Adipose tissue (tissue), 3 donors: ENCODE data around the gene BTBD7. TPM values are rescaled to one million over a fixed set of nuclear protein-coding genes. Genes with fewer than 3 reads are reported as not detected.

Source experiments
- H3K27ac ChIP-seq: one replicate; pipeline ENCODE4 v1.5.1; 2013; ENCODE audit warnings: low read depth, low read length
- WGBS, 3 donors: extraction: QIAGEN DNeasy Blood & Tissue Kit; methylation state at CpG; one replicate each; pipeline ENCODE4 v1.1.7; 2013; 5-methylcytosine and 5-hydroxymethylcytosine counted together
- polyA plus RNA-seq, 3 donors: library from polyadenylated mRNA; stranded (reverse); fragments of 200-250 nt; gene quantifications; one replicate each; pipeline ENCODE4 v1.2.3, GENCODE V29; 2013
- donor health status: healthy with polysubstance abuse.
- donor health status: Bipolar disorder and iron deficiency.
- donor health status: healthy.

Gene BTBD7
- polyA plus RNA-seq, 3 donors = 4.4 to 10.0 (median 7.9) TPM

DNA sequence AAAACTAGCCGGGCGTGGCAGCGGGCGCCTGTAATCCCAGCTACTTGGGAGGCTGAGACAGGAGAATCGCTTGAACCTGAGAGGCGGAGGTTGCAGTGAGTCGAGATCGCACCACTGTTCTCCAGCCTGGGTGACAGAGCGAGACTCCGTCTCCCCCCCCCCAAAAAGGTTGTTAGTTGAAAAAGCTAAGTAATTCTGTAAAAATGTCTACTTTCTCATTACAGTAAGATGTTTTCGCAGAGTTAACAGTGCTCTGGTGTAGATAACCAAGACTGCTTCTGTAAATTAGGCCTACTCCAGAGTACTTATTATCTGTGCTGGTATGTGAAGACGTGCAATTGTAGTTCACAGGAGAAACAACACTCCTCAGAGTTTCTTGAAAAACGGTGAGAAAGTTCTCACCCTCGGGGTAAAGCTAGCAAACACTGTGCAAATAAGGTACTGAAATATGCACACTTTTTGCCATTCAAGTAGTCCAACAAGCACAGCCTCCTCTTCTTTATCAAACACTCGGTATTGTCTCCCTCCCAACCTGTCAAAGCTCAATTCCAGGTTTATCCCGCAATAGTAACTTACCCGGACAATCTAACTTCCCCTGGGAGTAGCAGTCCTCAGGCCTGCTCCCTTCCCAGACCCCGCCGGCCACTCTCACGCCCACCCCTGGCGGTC, 974 bp downstream of the BTBD7 start:
- no peak overlapping the region for H3K27ac ChIP-seq
- 26 to 27% (median 26%) methylated on average over 21 of the region's 21 CpGs for WGBS, 3 donors

DNA sequence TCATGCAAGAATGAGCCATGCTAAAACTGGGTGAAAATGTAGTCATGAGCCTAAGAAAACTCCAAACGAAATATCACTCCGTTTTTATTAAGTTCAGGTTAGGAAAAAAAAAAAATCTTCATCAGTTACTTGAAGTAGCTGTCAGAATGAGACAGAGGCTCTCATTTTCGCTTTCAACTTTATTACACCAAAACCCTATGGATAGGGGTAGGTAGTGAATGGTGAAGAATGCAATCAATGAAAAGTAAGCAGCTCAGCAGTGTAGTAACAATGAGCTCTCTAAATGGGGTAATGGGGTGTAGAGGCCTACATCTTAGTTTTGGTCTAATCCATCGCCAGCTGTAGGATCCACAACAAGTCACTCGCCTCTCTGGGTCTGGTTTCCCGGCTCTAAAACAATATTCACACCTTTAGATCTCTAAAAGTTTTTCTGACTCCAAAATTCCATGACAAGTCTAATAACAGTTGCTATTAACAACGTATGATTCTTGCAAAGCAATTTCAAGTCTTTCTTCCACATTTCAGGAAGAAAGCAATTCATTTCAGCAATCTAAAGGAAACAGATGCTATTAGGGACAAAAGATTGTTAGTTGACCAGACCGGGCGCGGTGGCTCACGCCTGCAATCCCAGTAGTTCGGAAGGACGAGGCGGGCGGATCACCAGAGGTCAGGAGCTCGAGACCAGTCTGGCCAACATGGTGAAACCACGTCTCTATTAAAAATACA, 1.7 kb downstream of the BTBD7 start:
- 37 to 47% (median 40%) methylated on average over 17 of the region's 17 CpGs for whole genome bisulfite sequencing, 3 donors
- H3K27ac ChIP-seq = no peak overlapping the region

DNA sequence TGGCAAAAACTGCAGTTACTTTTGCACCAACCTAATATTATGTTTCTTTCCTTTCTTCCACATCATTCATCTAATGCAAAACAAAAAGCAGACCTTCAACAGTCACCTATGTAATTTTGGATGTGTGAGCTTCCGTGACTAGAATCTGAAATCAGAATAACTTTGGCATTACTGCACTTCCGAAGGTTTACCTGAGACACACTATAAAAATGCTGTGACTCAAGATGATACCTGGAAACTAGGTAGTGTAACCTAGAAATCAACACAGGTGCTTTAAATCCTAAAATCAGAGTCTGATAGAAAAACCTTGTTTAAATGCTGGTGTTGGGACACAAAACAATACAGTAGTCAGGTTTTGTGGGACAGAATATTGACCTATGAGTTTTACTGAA, 2.2 kb downstream of the BTBD7 start:
- WGBS, 3 donors = 69 to 96% (median 94%) methylated on average over 2 of the region's 2 CpGs
- no peak overlapping the region for H3K27ac ChIP-seq

DNA sequence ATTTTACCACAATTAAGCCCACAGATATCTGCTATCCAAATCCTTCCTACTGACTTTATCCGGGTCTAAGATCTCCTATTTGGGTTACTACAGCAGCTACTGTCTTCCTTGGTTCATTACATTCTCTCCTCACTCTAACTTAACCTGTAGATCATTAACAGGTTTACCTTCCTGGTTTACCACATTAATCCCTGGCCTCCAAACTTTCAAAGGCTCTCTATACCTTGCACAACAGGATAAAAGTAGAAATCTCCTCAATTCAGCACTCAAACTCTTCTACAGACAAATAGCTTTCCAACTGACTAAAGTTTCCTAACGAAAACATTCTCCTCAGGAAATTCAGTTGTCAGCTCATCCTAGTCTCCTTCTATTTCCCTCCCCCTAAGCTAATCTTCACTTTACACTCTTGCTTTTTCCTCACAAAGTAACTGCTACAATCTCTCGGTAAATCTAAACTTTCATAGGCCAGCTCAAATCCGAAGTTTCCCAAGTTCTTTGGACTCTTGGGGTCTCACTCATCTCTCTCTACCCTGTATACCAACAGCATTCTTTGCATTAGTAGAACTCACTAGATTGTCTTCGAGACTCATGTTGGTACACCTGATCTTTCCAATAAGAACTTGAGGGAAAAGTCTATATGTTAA, 2.7 kb downstream of the BTBD7 start:
- 29 to 81% (median 74%) methylated on average over 5 of the region's 5 CpGs for WGBS, 3 donors
- no peak overlapping the region for H3K27ac ChIP-seq

DNA sequence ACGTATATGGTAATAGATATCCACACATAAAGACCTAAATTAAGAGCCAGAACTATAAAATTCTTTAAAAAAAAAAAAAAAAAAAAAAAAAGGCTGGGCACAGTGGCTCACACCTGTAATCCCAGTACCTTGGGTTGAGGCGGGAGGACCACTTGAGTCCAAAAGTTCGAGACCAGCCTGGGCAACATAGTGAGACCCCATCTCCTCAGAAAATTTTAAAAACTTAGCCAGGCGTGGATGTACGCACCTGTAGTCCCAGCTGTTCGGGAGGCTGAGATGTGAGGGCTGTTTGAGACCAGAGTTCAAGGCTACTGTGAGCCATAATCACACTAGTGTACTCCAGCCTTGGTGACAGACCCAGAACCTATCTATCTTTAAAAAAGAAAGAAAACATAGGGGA, 4.3 kb downstream of the BTBD7 start:
- WGBS, 3 donors = 80 to 96% (median 96%) methylated on average over 6 of the region's 6 CpGs
- no peak overlapping the region for H3K27ac ChIP-seq

DNA sequence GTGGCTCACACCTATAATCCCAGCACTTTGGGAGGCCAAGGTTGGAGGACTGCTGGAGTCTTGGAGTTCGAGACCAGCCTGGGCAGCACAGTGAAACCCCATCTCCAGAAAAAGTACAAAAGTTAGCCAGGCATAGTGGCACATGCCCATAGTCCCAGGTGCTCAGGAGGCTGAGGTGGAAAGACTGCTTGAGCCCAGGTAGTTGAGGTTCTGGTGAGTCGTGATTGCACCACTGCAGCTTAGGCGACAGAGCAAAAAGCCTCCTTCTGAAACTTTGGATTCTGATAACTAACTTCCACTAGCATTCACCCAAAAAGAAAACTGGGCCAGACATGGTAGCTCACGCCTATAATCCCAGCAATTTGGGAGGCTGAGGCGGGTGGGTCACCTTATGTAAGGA, 6.6 kb downstream of the BTBD7 start:
- no peak overlapping the region for H3K27ac ChIP-seq
- 96 to 98% (median 98%) methylated on average over 5 of the region's 5 CpGs for WGBS, 3 donors

DNA sequence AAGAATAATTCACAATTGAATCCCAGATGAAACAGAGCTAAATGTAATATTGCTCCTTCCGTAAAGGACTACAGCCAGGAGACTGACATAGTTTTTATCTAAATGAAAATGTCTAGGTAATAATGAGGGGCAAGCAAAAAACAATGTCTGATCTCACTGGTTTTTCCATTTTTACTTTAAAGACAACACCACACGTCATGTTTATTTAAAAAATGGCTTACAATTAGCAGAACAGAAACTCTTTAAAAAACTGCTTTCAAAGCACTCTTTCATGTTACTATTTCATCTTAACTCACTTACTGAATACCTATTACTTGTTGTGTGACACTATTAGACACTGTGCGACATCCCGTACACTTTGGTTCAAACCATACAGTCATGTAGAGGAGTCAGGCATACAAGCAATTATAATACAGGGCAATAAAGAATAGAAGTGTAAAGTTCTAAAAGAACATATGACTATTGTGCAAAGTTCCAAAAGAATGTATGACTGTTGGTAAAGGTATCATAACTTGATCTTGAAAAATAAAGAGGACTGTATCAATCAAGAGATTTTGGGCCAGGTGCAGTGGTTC, 9.1 kb downstream of the BTBD7 start:
- no peak overlapping the region for H3K27ac ChIP-seq
- 95 to 96% (median 96%) methylated on average over 4 of the region's 4 CpGs for WGBS, 3 donors

DNA sequence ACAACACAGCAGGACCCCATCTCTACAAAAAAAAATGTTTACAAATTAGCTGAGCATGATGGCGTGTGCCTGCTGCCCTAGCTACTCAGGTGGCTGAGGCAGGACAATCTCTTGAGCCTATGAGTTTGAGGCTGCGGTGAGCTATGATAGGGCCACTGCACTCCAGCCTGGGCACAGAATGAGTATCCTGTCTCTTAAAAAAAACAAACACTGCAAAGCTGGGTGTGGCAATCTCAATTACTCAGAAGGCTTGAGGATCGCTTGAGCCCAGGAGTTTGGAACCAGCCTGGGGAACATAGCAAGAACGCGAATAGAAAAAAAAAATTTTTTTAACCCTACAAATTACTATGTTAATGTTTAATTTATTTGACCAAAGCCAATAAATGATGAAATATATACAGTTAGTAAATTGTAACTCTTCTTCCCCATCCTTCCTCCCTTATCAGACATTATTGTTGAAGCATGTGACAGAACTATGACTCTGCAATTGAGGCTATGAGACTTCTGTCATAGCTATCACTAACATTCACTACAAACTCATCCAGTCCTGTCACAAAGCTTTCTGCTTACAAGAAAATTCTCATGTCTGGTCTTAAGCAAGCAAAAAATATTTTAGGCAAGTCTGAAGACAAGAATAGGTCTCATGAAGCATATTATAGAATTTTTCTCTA, 9.8 kb downstream of the BTBD7 start:
- no peak overlapping the region for H3K27ac ChIP-seq
- 91 to 98% (median 94%) methylated on average over 5 of the region's 5 CpGs for WGBS, 3 donors

DNA sequence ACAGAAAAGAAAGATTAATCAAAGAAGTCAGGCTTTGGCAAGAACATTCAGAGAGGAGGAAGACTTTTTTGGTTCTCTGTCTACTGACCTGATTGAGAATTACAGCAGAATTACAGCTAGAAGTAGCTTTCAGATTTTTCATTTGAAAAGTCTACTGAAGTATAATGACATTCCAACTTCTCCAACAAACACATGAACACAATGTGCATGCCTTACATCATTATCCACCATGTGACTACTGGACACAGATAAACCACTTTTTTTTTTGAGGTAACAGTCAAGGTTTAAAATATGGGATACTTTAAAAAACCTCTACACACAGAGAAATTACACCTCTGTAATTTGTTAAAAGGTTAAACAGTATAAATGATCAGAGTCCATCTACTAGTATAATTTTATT, 12.3 kb downstream of the BTBD7 start:
- H3K27ac ChIP-seq = no peak overlapping the region

DNA sequence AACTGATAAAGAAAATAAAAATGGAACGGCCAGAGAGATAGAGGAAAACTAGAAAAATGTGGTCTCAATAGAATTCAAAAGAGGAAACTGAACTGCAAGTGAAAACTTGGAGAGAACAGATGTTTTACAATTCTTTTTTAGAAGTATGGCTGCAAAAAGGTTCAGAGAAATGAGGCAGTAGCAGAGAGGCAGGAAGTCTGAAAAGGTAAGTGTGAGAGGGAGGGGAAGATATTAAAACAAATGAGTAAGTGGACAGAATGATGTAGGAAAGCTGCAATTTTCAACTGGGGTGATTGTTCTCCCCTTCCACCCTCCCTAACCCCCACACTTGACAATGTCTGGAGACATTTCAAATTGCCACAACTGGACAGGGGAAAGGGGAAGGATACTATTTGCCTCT, 12.9 kb downstream of the BTBD7 start:
- 31 to 57% (median 51%) methylated on average over 1 of the region's 1 CpG for WGBS, 3 donors
- H3K27ac ChIP-seq = no peak overlapping the region

DNA sequence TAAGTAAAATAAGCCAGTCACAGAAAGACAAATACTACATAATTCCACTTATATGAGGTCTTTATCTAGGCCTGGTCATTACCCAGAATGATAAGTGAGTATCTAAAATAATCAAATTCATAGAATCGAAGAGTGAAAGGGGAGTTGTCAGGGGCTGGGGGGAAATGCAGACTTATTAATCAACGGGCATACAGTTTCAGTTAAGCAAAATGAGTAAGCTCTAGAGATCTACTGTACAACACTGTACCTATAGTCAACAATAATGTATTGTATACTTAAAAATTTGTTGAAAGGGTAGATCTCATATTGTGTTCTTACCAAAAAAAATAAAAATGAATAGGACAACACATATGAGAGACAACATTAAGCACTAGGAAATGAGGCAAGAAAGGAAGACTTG, 13.3 kb downstream of the BTBD7 start:
- 80 to 92% (median 84%) methylated on average over 2 of the region's 2 CpGs for WGBS, 3 donors

DNA sequence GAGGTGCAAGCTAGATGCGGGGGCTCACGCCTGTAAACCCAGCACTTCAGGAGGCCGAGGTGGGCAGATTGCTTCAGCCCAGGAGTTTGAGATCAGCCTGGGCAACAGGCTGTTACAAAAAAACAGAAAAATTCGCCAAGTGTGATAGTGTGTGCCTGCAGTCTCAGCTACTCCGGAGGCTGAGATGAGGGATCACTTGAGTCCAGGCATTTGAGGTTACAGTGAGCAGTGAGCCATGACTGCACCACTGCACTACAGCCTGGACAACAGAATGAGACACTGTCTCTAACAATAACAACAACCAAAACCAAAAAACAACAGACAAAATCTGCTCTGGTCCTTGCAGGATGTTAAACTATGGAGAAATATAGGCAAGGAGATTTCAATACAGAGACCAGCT, 13.9 kb downstream of the BTBD7 start:
- WGBS, 3 donors = 79 to 91% (median 80%) methylated on average over 5 of the region's 5 CpGs
- H3K27ac ChIP-seq = no peak overlapping the region

More for the DNA sequence above, 13.3 kb downstream of the BTBD7 start:
- H3K27ac ChIP-seq = no peak overlapping the region

DNA sequence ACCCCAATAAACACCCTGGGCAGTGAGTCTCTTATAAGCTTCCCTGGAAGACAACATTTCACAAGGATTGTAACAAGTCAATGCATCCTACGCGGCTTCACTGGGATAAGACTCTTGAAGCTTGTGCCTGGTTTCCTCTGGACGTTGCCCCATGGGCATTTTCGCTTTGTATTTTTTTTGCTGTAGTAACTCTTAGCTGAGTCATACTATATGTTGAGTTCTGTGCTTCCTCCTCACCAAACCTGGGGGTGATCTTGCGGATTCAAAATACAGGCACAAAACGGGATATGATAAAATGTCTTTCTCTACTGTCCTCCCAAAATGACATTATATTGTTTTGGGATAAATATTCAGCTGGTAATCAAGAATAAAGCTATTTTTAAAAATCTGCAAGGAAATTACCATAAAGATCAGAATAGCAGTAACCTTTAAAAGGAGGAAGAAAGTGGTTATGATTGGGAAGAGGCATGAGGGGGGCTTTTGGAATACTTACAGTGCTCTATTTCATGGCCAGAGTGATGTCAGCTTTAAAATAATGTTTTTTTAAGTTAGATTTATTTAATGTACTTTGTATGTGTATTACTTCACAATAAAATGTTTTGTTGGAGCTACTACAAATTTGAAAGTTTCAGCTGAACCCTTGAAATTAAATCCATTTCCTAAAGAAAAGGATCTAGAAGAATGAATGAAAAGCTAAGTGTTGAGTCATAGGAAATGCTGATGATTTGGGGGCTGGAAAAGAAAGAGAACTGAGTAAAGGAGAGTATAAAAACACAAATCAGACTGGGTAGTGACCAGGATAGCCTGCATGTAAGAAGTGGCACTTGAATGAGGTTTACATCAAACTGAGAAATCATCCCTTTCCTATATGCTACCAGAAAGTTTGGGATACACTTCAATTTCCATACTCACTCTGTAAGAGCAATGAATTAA, 14.7 kb downstream of the BTBD7 start:
- H3K27ac ChIP-seq = no peak overlapping the region
- WGBS, 3 donors = 40 to 77% (median 44%) methylated on average over 6 of the region's 6 CpGs

DNA sequence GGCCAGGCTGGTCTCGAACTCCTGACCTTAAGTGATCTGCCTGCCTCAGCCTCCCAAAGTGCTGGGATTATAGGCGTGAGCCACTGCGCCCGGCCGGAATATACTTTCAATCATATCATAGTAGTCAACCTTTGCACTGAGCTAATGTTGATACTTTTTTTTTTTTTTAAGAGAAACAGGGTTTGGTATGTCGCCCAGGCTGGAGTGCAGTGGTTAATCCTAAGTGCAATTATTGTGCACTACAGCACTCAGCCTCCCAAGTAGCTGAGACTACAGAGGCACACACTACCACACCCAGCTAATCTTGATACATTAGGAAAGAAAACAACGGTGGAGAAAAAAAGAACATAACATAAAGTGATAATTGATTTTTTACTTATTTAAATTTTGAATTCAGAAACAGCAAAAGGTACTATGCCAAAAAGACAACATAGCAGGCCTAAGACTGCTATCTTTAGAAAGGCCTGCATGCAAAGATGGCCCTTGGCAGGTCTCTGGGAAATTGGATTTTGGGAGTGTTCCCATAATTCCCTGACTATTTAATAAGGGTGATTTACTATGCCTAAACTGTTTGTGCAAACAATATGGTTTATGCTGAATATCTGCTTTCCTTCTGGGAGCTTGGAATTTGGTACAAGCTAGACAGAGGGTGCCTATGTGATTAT, 15.5 kb downstream of the BTBD7 start:
- no peak overlapping the region for H3K27ac ChIP-seq

DNA sequence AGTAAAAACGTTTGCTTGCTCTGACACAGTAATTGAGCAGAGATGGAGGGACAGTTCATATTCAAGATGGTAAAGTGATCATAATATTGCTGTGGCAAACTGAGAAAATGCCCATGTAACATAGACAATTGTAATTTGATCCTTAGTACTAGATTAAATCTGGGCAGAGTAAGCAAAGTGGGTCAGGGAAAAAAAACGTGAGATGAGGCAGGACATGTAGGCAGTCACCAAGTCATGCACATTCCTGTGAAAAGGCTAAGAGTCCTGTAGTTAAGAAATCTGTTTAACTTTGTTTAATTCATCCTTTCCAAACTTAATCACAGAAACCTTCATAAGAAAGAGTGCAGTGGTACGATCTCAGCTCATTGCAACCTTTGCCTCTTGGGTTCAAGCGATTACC, 16.1 kb downstream of the BTBD7 start:
- WGBS, 3 donors = 74 to 82% (median 80%) methylated on average over 4 of the region's 4 CpGs
- H3K27ac ChIP-seq = no peak overlapping the region

More for the DNA sequence above, 15.5 kb downstream of the BTBD7 start:
- WGBS, 3 donors = 78 to 91% (median 84%) methylated on average over 7 of the region's 7 CpGs

DNA sequence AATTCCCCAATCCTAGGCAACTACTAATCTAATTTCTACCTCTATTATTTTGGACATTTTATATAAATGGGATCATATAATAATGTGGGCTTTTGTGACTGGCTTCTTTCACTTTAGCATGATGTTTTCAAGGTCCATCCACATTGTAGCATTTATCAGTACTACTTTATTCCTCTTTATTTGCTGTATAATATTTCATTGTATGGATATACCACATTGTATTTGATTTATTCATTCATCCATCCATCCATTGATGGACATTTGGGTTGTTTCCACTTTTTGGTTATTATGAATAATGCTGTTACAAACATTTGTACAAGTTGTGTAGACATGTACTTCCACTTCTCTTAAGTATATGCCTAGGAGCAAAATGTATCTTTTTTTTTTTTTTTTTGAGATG, 17.3 kb downstream of the BTBD7 start:
- no peak overlapping the region for H3K27ac ChIP-seq

DNA sequence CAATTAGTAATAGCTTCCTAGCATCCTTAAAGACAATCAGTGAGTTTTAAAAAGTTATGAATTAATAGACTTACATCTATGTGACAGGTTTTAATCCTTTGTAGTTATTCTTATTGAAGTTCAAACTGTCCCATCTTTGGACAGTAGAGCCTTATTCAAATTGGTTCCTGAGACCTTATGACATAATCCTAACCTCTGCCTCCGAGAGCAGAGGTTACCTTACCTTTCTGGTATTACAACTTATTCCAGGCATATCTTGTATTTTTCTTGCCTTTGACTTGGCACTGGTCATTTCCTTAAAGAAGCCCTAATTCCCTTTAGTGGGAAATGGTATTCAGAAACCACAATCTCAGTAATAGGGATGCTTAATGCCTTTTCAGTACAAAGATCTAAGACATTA, 21.8 kb downstream of the BTBD7 start:
- no peak overlapping the region for H3K27ac ChIP-seq
- WGBS, 3 donors = 29 to 69% (median 68%) methylated on average over 1 of the region's 1 CpG
